ENCODE data around the gene PRKCA.
A peak's percentile ranks its signal among the peaks of the same experiment; 100 is the strongest.
"Not testable (repeated sequence)": the region's sequence is repeated elsewhere in the genome, so short reads cannot be mapped to it uniquely, and the experiment has no call there.

PRKCA gene

GRCh38 chr17:66706851-66707450 lies 404.5 kb downstream of the PRKCA start:
- Mint-ChIP-seq H3K36me3 (ENCODE audit: low read depth) (peaks cover 8% of the 10 kb centered on the region), H3K9me3 (no peaks in the 10 kb centered on the region), H3K4me3 (no peak overlapping the region), H3K27me3 (ENCODE audit: low read depth) (no peaks in the 10 kb centered on the region), H3K4me1 (ENCODE audit: low read depth) (peaks cover 34% of the 10 kb centered on the region), H3K27ac (no peak overlapping the region)

GRCh38 chr17:66711401-66711800 lies 409.0 kb downstream of the PRKCA start:
- Mint-ChIP-seq H3K36me3 (ENCODE audit: low read depth) (peaks cover 15% of the 10 kb centered on the region), H3K27me3 (ENCODE audit: low read depth) (no peaks in the 10 kb centered on the region), H3K4me1 (ENCODE audit: low read depth) (peaks cover 57% of the 10 kb centered on the region), H3K9me3 (no peaks in the 10 kb centered on the region), H3K4me3 (no peak overlapping the region), H3K27ac (peak overlapping the region; percentile 67)

GRCh38 chr17:66711881-66712321 lies 409.5 kb downstream of the PRKCA start:
- no peaks in the 10 kb centered on the region for H3K9me3 Mint-ChIP-seq
- peaks cover 15% of the 10 kb centered on the region for H3K36me3 Mint-ChIP-seq (ENCODE audit: low read depth)
- H3K27ac Mint-ChIP-seq: peak overlapping the region; percentile 67
- no peak overlapping the region for H3K4me3 Mint-ChIP-seq
- H3K27me3 Mint-ChIP-seq (ENCODE audit: low read depth): no peaks in the 10 kb centered on the region
- H3K4me1 Mint-ChIP-seq (ENCODE audit: low read depth): peaks cover 54% of the 10 kb centered on the region

- no peaks in the 10 kb centered on the region for H3K27me3 Mint-ChIP-seq (ENCODE audit: low read depth)
- peaks cover 15% of the 10 kb centered on the region for H3K36me3 Mint-ChIP-seq (ENCODE audit: low read depth)
- no peak overlapping the region for H3K4me3 Mint-ChIP-seq
- peak overlapping the region; percentile 67 for H3K27ac Mint-ChIP-seq
- peaks cover 51% of the 10 kb centered on the region for H3K4me1 Mint-ChIP-seq (ENCODE audit: low read depth)
- H3K9me3 Mint-ChIP-seq: no peaks in the 10 kb centered on the region
Observed at GRCh38 chr17:66712453-66712852, 410.0 kb downstream of the PRKCA start.

GRCh38 chr17:66713021-66713532 lies 410.7 kb downstream of the PRKCA start:
- not testable (repeated sequence) for H3K9me3 Mint-ChIP-seq; H3K27me3 Mint-ChIP-seq (ENCODE audit: low read depth)
- peaks cover 48% of the 10 kb centered on the region for H3K4me1 Mint-ChIP-seq (ENCODE audit: low read depth)
- peaks cover 15% of the 10 kb centered on the region for H3K36me3 Mint-ChIP-seq (ENCODE audit: low read depth)
- H3K4me3 Mint-ChIP-seq: peak overlapping the region; percentile 46
- H3K27ac Mint-ChIP-seq: peak overlapping the region; percentile 86

GRCh38 chr17:66713533-66714042 lies 411.2 kb downstream of the PRKCA start:
- Mint-ChIP-seq H3K36me3 (ENCODE audit: low read depth) (peaks cover 15% of the 10 kb centered on the region), H3K4me3 (peak overlapping the region; percentile 46), H3K9me3 (no peaks in the 10 kb centered on the region), H3K27me3 (ENCODE audit: low read depth) (no peaks in the 10 kb centered on the region), H3K27ac (peak overlapping the region; percentile 86), H3K4me1 (ENCODE audit: low read depth) (peaks cover 48% of the 10 kb centered on the region)

GRCh38 chr17:66714046-66715023 lies 411.9 kb downstream of the PRKCA start:
- H3K27me3 Mint-ChIP-seq (ENCODE audit: low read depth): no peaks in the 10 kb centered on the region
- no peak overlapping the region for H3K4me3 Mint-ChIP-seq
- H3K4me1 Mint-ChIP-seq (ENCODE audit: low read depth): peaks cover 51% of the 10 kb centered on the region
- H3K27ac Mint-ChIP-seq: peak overlapping the region; percentile 86
- H3K36me3 Mint-ChIP-seq (ENCODE audit: low read depth): peaks cover 21% of the 10 kb centered on the region
- no peaks in the 10 kb centered on the region for H3K9me3 Mint-ChIP-seq

- no peak overlapping the region for H3K4me3 Mint-ChIP-seq
- H3K36me3 Mint-ChIP-seq (ENCODE audit: low read depth): peaks cover 19% of the 10 kb centered on the region
- no peaks in the 10 kb centered on the region for H3K27me3 Mint-ChIP-seq (ENCODE audit: low read depth)
- H3K9me3 Mint-ChIP-seq: no peaks in the 10 kb centered on the region
- H3K27ac Mint-ChIP-seq: peak overlapping the region; percentile 73
- H3K4me1 Mint-ChIP-seq (ENCODE audit: low read depth): peaks cover 47% of the 10 kb centered on the region
Observed at GRCh38 chr17:66715076-66715675, 412.8 kb downstream of the PRKCA start.

GRCh38 chr17:66715745-66716156 lies 413.3 kb downstream of the PRKCA start:
- H3K27me3 Mint-ChIP-seq (ENCODE audit: low read depth): no peaks in the 10 kb centered on the region
- peak overlapping the region; percentile 73 for H3K27ac Mint-ChIP-seq
- no peaks in the 10 kb centered on the region for H3K9me3 Mint-ChIP-seq
- H3K4me3 Mint-ChIP-seq: no peak overlapping the region
- peaks cover 43% of the 10 kb centered on the region for H3K4me1 Mint-ChIP-seq (ENCODE audit: low read depth)
- peaks cover 15% of the 10 kb centered on the region for H3K36me3 Mint-ChIP-seq (ENCODE audit: low read depth)

GRCh38 chr17:66716236-66717026 lies 414.0 kb downstream of the PRKCA start:
- Mint-ChIP-seq H3K27ac (peak overlapping the region; percentile 73), H3K36me3 (ENCODE audit: low read depth) (peaks cover 15% of the 10 kb centered on the region), H3K9me3 (no peaks in the 10 kb centered on the region), H3K4me1 (ENCODE audit: low read depth) (peaks cover 39% of the 10 kb centered on the region), H3K4me3 (no peak overlapping the region), H3K27me3 (ENCODE audit: low read depth) (no peaks in the 10 kb centered on the region)

GRCh38 chr17:66717641-66718058 lies 415.2 kb downstream of the PRKCA start:
- Mint-ChIP-seq H3K36me3 (ENCODE audit: low read depth) (peaks cover 15% of the 10 kb centered on the region), H3K27ac (no peak overlapping the region), H3K9me3 (no peaks in the 10 kb centered on the region), H3K4me3 (no peak overlapping the region), H3K4me1 (ENCODE audit: low read depth) (peaks cover 27% of the 10 kb centered on the region), H3K27me3 (ENCODE audit: low read depth) (no peaks in the 10 kb centered on the region)

GRCh38 chr17:66720027-66720426 lies 417.6 kb downstream of the PRKCA start:
- Mint-ChIP-seq H3K27ac (no peak overlapping the region), H3K4me3 (no peak overlapping the region), H3K9me3 (no peaks in the 10 kb centered on the region), H3K27me3 (ENCODE audit: low read depth) (no peaks in the 10 kb centered on the region), H3K4me1 (ENCODE audit: low read depth) (peaks cover 11% of the 10 kb centered on the region), H3K36me3 (ENCODE audit: low read depth) (peaks cover 10% of the 10 kb centered on the region)

- Mint-ChIP-seq H3K4me3 (no peak overlapping the region), H3K27me3 (ENCODE audit: low read depth) (no peaks in the 10 kb centered on the region), H3K9me3 (no peaks in the 10 kb centered on the region), H3K36me3 (ENCODE audit: low read depth) (peaks cover 12% of the 10 kb centered on the region), H3K4me1 (ENCODE audit: low read depth) (peaks cover 16% of the 10 kb centered on the region), H3K27ac (no peak overlapping the region)
Observed at GRCh38 chr17:66720567-66720966, 418.2 kb downstream of the PRKCA start.

GRCh38 chr17:66722341-66722740 lies 419.9 kb downstream of the PRKCA start:
- H3K27me3 Mint-ChIP-seq (ENCODE audit: low read depth): no peaks in the 10 kb centered on the region
- H3K4me3 Mint-ChIP-seq: no peak overlapping the region
- peaks cover 10% of the 10 kb centered on the region for H3K36me3 Mint-ChIP-seq (ENCODE audit: low read depth)
- no peak overlapping the region for H3K27ac Mint-ChIP-seq
- H3K4me1 Mint-ChIP-seq (ENCODE audit: low read depth): peaks cover 14% of the 10 kb centered on the region
- H3K9me3 Mint-ChIP-seq: no peaks in the 10 kb centered on the region
